PC-3 (cell line): ENCODE results near the gene DMAC2L.

ENCODE experiments used
- CTCF ChIP-seq: fragments of 300-600 bp; sonication (generic); conservative IDR thresholded peaks from 2 replicates; pipeline ENCODE4 v1.5.1; 2017; ENCODE audit warnings: antibody characterized with exemption, low read depth, mild to moderate bottlenecking, low read length
- EZH2 ChIP-seq: fragments of 300-600 bp; sonication (generic); IDR thresholded peaks from one replicate; pipeline ENCODE4 v1.6.1; 2017; ENCODE audit warnings: antibody characterized with exemption, mild to moderate bottlenecking, low read length; ENCODE audit not compliant: unreplicated experiment
- EZH2phosphoT487 ChIP-seq: fragments of 300-600 bp; sonication (generic); IDR thresholded peaks from 2 replicates; pipeline ENCODE4 v1.6.1; 2018; ENCODE audit warnings: mild to moderate bottlenecking, antibody characterized with exemption, low read length, borderline replicate concordance

GRCh38 chr14:50311337-50311971 is 670 bp upstream of the DMAC2L start:
- peak; percentile 62; the same call in 1 of the 2 replicates for TF ChIP-seq CTCF
- no peak for TF ChIP-seq EZH2phosphoT487
- TF ChIP-seq EZH2, result no peak
